Subcutaneous abdominal adipose tissue (tissue), 5 donors: ENCODE data around the gene LRIG1.

Experiments used
- H3K27ac ChIP-seq: one replicate; pipeline ENCODE4 v1.7.0; 2013; ENCODE audit warnings: low read depth, mild to moderate bottlenecking, inconsistent platforms, low read length, moderate library complexity
- H3K27me3 ChIP-seq, 5 donors: one replicate each; pipeline ENCODE4 v1.7.0; 2013; ENCODE audit warnings: low read length in 5 of 5, inconsistent platforms in 1 of 5; ENCODE audit not compliant: control insufficient read depth in 5 of 5, insufficient read depth in 4 of 5
- H3K36me3 ChIP-seq, 5 donors: one replicate each; pipeline ENCODE4 v1.7.0; 2013; ENCODE audit warnings: low read length in 5 of 5; ENCODE audit not compliant: control insufficient read depth in 5 of 5, insufficient read depth in 5 of 5
- H3K4me1 ChIP-seq, 5 donors: one replicate each; pipeline ENCODE4 v1.7.0; 2013; ENCODE audit warnings: low read length in 5 of 5, mild to moderate bottlenecking in 3 of 5, moderate library complexity in 1 of 5; ENCODE audit not compliant: control insufficient read depth in 5 of 5, insufficient read depth in 5 of 5
- H3K4me3 ChIP-seq, 5 donors: one replicate each; pipeline ENCODE4 v1.7.0; 2013; ENCODE audit warnings: low read length in 5 of 5, low read depth in 1 of 5
- H3K9ac ChIP-seq, 5 donors: one replicate each; pipeline ENCODE4 v1.7.0; 2013; ENCODE audit warnings: low read length in 5 of 5, mild to moderate bottlenecking in 4 of 5, moderate library complexity in 3 of 5
- H3K9me3 ChIP-seq, 5 donors: one replicate each; pipeline ENCODE4 v1.7.0; 2013; ENCODE audit warnings: low read length in 5 of 5; ENCODE audit not compliant: control insufficient read depth in 5 of 5
- donor health status: healthy.
- donor health status: healthy.
- donor health status: healthy.
- donor health status: healthy.
- donor health status: healthy.

Gene LRIG1

DNA sequence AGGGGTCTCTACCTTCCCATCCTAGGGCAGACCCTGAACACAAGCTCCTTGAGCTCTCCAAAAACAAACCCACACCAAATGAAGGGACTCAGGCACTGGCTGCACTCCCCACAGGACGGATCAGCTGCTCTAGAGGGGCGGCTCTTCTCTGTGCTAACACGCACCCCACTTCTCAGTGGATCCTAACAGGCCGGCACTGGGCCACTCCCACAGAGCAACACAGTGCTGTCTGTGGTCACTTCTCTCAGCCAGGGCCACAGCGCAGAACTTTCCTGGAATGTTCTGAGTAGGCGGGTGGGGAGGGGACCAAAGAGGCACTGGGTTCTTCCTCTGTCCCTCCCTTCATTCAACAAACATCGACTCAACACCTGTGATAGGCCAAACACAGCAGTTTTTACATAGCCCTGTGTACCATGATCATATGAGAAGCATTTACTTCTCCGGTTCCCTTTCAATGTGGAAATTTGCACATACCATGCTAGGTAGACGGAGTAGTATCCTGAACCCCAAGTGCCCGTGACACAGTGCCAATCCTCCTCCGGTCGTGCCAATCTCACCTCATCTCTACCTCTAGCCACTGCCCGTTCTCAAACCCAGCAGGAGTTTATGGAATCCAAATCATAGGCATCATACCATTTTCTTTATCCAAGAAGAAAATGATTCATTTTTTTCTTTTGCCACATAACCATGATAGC is 98.1 kb downstream of the LRIG1 start:
- Histone ChIP-seq H3K4me3 (no peak overlapping the region), H3K4me1 (peaks cover 10 to 55% (median 43%) of the 10 kb centered on the region in 5 donors), H3K27ac (peak overlapping the region; percentile 72), H3K27me3 (no peaks in the 10 kb centered on the region), H3K9me3 (no peaks in the 10 kb centered on the region), H3K9ac (peak overlapping the region in 1 of 5 donors; percentile 3), H3K36me3 (peaks cover 0 to 76% (median 35%) of the 10 kb centered on the region in 5 donors)

DNA sequence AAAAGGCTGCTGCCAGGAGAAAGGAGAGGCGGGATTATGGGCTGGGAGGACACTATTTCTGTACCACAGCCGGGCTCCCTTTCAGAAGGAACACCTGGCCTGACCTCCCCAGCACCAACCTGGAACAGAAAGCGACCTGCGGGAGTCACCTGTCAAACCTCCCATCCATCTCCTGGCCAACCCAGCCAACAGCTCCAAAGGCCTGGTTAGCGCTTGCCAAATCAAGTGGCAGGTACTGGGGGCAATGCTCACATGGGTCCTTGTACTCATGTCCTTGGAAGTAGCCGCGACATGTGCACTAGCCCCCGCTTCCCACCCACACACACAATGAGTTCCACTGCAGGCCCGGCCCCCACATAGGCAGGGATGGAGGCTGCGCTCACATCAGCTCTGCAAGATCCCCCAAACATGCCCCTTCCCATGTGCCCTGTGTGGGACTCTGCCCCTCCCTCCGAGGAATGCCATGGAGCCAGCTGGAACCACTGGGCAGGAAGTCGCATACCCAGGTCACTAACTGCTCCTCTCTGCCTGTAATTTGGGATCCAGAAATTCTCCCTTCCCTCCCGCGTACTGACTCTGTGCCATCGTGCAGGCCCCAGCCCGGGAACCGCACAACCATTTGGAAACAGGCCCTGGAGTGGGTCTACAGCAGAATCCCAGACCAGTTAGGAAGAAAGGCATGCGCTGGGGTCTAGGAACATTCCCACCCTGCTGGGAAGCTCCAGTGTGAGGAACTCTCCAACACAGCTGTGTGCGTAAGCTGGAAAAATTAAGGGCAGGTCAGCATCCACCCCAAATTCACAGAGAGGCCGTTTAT is 98.9 kb downstream of the LRIG1 start:
- peaks cover 0 to 79% (median 41%) of the 10 kb centered on the region in 5 donors for H3K36me3 ChIP-seq
- H3K27ac ChIP-seq: peak overlapping the region; percentile 72
- peaks cover 10 to 51% (median 34%) of the 10 kb centered on the region in 5 donors for H3K4me1 ChIP-seq
- no peak overlapping the region for H3K4me3 ChIP-seq
- H3K9ac ChIP-seq: no peak overlapping the region
- H3K9me3 ChIP-seq: no peaks in the 10 kb centered on the region
- H3K27me3 ChIP-seq: no peaks in the 10 kb centered on the region

DNA sequence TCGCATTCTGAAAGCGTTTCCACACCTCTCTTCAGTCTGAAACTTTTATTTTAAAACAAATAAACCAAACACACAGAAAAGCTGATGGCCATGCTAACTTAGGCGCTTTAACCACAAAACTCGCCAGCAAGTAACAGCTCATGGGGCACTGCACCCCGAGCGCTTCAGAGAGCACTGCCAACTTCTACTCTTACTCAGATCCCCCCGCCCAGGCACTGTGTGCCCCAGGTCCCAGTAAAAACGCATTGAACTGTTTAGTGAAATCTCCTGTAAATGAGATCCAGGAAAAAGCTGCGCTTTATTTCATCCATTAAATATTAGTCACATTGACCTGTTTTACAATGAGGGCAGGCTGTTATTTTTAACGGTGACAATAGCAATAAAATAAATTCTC is 99.7 kb downstream of the LRIG1 start:
- Histone ChIP-seq H3K36me3 (peaks cover 0 to 79% (median 41%) of the 10 kb centered on the region in 5 donors), H3K9ac (no peak overlapping the region), H3K9me3 (no peaks in the 10 kb centered on the region), H3K27ac (peak overlapping the region; percentile 72), H3K27me3 (no peaks in the 10 kb centered on the region), H3K4me3 (no peak overlapping the region), H3K4me1 (peaks cover 7 to 44% (median 28%) of the 10 kb centered on the region in 5 donors)

- peaks cover 0 to 79% (median 45%) of the 10 kb centered on the region in 5 donors for H3K36me3 ChIP-seq
- no peak overlapping the region for H3K9ac ChIP-seq
- H3K27ac ChIP-seq: peak overlapping the region; percentile 72
Measured at GRCh38 chr3:66400411-66401156, 100.2 kb downstream of the LRIG1 start.

DNA sequence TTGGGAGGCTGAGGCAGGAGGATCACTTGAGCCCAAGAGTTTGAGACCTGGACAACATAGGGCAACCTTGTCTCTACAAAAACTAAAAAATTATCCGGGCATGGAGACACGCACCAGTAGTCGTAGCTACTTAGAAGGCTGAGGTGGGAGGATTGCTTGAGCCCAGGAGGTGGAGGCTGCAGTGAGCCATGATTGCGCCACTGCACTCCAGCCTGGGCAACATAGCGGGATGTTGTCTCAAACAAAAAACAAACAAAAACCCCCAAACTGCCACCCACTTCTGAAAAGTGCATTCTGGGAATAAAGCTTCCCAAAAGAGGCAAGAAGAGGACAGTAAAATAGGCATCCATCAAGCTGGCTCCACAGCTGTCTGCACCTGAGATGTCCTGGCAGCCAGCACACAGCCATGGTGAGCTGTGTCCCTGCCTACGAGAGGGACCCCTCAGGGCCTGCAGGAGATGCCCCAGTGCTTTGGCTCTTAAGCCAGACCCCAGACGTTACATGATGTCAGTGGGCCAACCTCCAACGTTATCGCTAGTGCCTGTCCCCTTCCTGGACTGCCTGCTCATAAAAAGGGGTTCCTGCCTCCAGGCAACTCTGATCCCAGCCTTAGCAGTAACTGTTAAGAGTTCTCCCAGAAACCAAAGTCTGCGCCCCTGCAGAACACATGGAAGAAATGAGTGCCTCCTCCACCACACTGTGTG is 101.1 kb downstream of the LRIG1 start:
- H3K36me3 ChIP-seq: peaks cover 0 to 76% (median 42%) of the 10 kb centered on the region in 5 donors
- H3K4me3 ChIP-seq: no peak overlapping the region
- H3K27ac ChIP-seq: peak overlapping the region; percentile 81
- no peaks in the 10 kb centered on the region for H3K27me3 ChIP-seq
- H3K4me1 ChIP-seq: peaks cover under 1 to 39% (median 24%) of the 10 kb centered on the region in 5 donors
- no peak overlapping the region for H3K9ac ChIP-seq
- no peaks in the 10 kb centered on the region for H3K9me3 ChIP-seq

More at GRCh38 chr3:66400411-66401156, 100.2 kb downstream of the LRIG1 start:
- Histone ChIP-seq H3K27me3 (no peaks in the 10 kb centered on the region), H3K9me3 (no peaks in the 10 kb centered on the region), H3K4me1 (peaks cover 4 to 39% (median 24%) of the 10 kb centered on the region in 5 donors), H3K4me3 (no peak overlapping the region)

GRCh38 chr3:66398228-66399025 is 102.4 kb downstream of the LRIG1 start:
- no peak overlapping the region for H3K4me3 ChIP-seq
- no peaks in the 10 kb centered on the region for H3K27me3 ChIP-seq
- H3K36me3 ChIP-seq: peaks cover 0 to 64% (median 34%) of the 10 kb centered on the region in 5 donors
- H3K4me1 ChIP-seq: peaks cover 4 to 48% (median 32%) of the 10 kb centered on the region in 5 donors
- peak overlapping the region in 2 of 5 donors; percentile 0 to 8 for H3K9ac ChIP-seq
- H3K27ac ChIP-seq: peak overlapping the region; percentile 81
- no peaks in the 10 kb centered on the region for H3K9me3 ChIP-seq

DNA sequence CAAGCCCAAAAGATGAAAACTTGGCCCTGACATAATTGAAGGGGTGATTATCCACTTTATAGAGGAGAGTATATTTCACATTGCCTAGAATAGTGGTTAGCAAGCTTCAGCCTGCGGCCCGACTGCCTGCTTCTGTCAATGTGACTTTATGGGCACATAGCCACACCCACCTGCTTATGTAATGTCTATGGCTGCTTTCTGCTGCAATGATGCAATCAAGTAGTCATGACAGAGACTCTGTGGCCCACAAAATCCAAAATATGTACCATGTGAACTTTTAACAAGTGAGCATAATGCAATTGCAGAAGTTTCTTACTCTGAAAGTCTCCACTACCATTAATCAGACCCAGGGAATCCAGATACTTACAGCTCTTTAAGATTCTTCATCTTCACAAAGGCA is 103.1 kb downstream of the LRIG1 start:
- Histone ChIP-seq H3K9ac (peak overlapping the region in 2 of 5 donors; percentile 3 to 4), H3K4me3 (no peak overlapping the region), H3K9me3 (no peaks in the 10 kb centered on the region), H3K27ac (peak overlapping the region; percentile 81), H3K4me1 (peaks cover 4 to 55% (median 39%) of the 10 kb centered on the region in 5 donors), H3K27me3 (no peaks in the 10 kb centered on the region), H3K36me3 (peaks cover 0 to 64% (median 34%) of the 10 kb centered on the region in 5 donors)

- Histone ChIP-seq H3K4me3 (no peak overlapping the region), H3K36me3 (peaks cover 3 to 64% (median 34%) of the 10 kb centered on the region in 5 donors), H3K9ac (no peak overlapping the region), H3K9me3 (no peaks in the 10 kb centered on the region), H3K4me1 (peaks cover 4 to 55% (median 39%) of the 10 kb centered on the region in 5 donors), H3K27me3 (no peaks in the 10 kb centered on the region), H3K27ac (peak overlapping the region; percentile 81)
Measured at GRCh38 chr3:66396888-66397287, 103.9 kb downstream of the LRIG1 start.
